MM.1S (cell line): ENCODE data around the gene KLHL11.

Experiments used
- DNase-seq: peaks from one replicate; pipeline ENCODE4 v3.0.0-alpha.2; 2015
- H2AFZ ChIP-seq: fragments of 300-600 bp; sonication (generic); 2 replicates; pipeline ENCODE4 v1.6.0; 2016; ENCODE audit warnings: antibody characterized with exemption, low read length
- H3F3A ChIP-seq: fragments of 300-600 bp; sonication (generic); 2 replicates; pipeline ENCODE4 v1.6.1; 2016; ENCODE audit warnings: mild to moderate bottlenecking, antibody characterized with exemption, low read length, moderate library complexity, mixed read lengths; ENCODE audit not compliant: insufficient read depth
- H3K27ac ChIP-seq: fragments of 300-600 bp; sonication (generic); 2 replicates; pipeline ENCODE4 v1.5.1; 2016; ENCODE audit warnings: mild to moderate bottlenecking, low read length
- H3K27me3 ChIP-seq: fragments of 300-600 bp; sonication (generic); replicated peaks from 2 replicates; pipeline ENCODE4 v1.6.0; 2016; ENCODE audit warnings: low read length; ENCODE audit not compliant: insufficient read depth
- H3K36me3 ChIP-seq: fragments of 300-600 bp; sonication (generic); replicated peaks from 2 replicates; pipeline ENCODE4 v1.6.1; 2016; ENCODE audit warnings: mild to moderate bottlenecking, low read length, mixed read lengths; ENCODE audit not compliant: insufficient read depth
- H3K4me1 ChIP-seq: fragments of 300-600 bp; sonication (generic); 2 replicates; pipeline ENCODE4 v1.6.1; 2016; ENCODE audit warnings: low read length, mixed read lengths
- H3K4me2 ChIP-seq: fragments of 300-600 bp; sonication (generic); 2 replicates; pipeline ENCODE4 v1.6.0; 2016; ENCODE audit warnings: low read depth, low read length
- H3K4me3 ChIP-seq: fragments of 300-600 bp; sonication (generic); 2 replicates; pipeline ENCODE4 v1.5.1; 2016; ENCODE audit warnings: low read length, mixed read lengths
- H3K79me2 ChIP-seq: fragments of 300-600 bp; sonication (generic); 2 replicates; pipeline ENCODE4 v1.6.1; 2016; ENCODE audit warnings: mixed run types, low read length, mixed read lengths
- H3K9ac ChIP-seq: fragments of 300-600 bp; sonication (generic); 2 replicates; pipeline ENCODE4 v1.6.1; 2016; ENCODE audit warnings: low read length, mixed read lengths
- H3K9me2 ChIP-seq: fragments of 300-600 bp; sonication (generic); replicated peaks from 2 replicates; pipeline ENCODE4 v1.6.1; 2016; ENCODE audit warnings: mild to moderate bottlenecking, low read length, mixed read lengths; ENCODE audit not compliant: insufficient read depth
- H3K9me3 ChIP-seq: fragments of 300-600 bp; sonication (generic); replicated peaks from 2 replicates; pipeline ENCODE4 v1.6.1; 2016; ENCODE audit warnings: mild to moderate bottlenecking, low read length, mixed read lengths; ENCODE audit not compliant: insufficient read depth
- H4K20me1 ChIP-seq: fragments of 300-600 bp; sonication (generic); 2 replicates; pipeline ENCODE4 v1.6.1; 2016; ENCODE audit warnings: mild to moderate bottlenecking, low read length, moderate library complexity, mixed read lengths; ENCODE audit not compliant: insufficient read depth
- EZH2 ChIP-seq: fragments of 300-600 bp; sonication (generic); optimal IDR thresholded peaks from 2 replicates; pipeline ENCODE3; 2017; ENCODE audit warnings: low read depth, mild to moderate bottlenecking, antibody characterized with exemption, low read length, mixed read lengths
- EZH2phosphoT487 ChIP-seq: fragments of 300-600 bp; sonication (generic); IDR thresholded peaks from 2 replicates; pipeline ENCODE4 v1.6.1; 2018; ENCODE audit warnings: antibody characterized with exemption, low read length
- TF ChIP-seq, protein P1 (sequence below): fragments of 300-600 bp; sonication (generic); IDR thresholded peaks from 2 replicates; pipeline ENCODE4 v1.5.1; 2016; ENCODE audit warnings: antibody characterized with exemption, low read length, mixed read lengths

Gene KLHL11

DNA sequence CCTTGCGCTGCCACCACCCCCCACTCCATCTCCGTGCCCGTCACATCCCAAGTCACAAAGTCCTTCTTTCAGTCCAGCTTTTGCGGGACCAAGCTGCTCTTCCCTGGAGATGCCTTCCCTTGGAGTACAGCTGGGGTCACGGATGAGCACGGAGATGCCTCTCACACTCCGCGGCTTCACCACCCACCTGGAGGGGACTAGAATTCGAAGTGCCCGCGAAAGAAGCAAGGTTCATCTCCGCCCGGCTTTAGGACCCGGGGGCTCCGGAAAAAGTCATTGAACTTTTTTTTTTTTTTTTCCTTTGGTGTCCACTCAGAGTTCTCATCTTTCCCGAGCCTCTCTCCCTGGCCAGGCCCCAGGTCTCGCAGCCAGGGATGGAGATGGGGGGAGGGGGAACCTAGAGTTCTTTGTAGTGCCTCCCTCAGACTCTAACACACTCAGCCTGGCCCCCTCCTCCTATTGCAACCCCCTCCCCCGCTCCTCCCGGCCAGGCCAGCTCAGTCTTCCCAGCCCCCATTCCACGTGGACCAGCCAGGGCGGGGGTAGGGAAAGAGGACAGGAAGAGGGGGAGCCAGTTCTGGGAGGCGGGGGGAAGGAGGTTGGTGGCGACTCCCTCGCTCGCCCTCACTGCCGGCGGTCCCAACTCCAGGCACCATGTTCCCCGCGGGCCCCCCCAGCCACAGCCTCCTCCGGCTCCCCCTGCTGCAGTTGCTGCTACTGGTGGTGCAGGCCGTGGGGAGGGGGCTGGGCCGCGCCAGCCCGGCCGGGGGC lies 52.7 kb downstream of the KLHL11 start, which contains the start of gene FKBP10:
TSS of gene FKBP10 (plus strand) at position 624 of the 771 bp plus-strand sequence. CDS start at position 655, 31 bp downstream.
- Histone ChIP-seq H3K9me3 (no peaks in the 10 kb centered on the region), H3K79me2 (no peaks in the 10 kb centered on the region), H3K36me3 (no peaks in the 10 kb centered on the region), H3K9ac (peak within 1 kb of the TSS; percentile 55; the same call in 1 of the 2 replicates), H3K27ac (no peak within 1 kb of the TSS), H3K9me2 (no peaks in the 10 kb centered on the region), H3F3A (no peaks in the 10 kb centered on the region; the same call in 1 of the 2 replicates), H3K4me3 (peak within 1 kb of the TSS; percentile 72), H4K20me1 (no peaks in the 10 kb centered on the region), H3K4me1 (0 out of 2 replicates have a peak, but pooled peaks cover 10% of the 10 kb centered on the region), H3K4me2 (peak within 1 kb of the TSS; percentile 99), H2AFZ (peak within 1 kb of the TSS; percentile 94), H3K27me3 (0 out of 2 replicates have a peak, but pooled peaks cover 4% of the 10 kb centered on the region)
- TF ChIP-seq, protein P1, sequence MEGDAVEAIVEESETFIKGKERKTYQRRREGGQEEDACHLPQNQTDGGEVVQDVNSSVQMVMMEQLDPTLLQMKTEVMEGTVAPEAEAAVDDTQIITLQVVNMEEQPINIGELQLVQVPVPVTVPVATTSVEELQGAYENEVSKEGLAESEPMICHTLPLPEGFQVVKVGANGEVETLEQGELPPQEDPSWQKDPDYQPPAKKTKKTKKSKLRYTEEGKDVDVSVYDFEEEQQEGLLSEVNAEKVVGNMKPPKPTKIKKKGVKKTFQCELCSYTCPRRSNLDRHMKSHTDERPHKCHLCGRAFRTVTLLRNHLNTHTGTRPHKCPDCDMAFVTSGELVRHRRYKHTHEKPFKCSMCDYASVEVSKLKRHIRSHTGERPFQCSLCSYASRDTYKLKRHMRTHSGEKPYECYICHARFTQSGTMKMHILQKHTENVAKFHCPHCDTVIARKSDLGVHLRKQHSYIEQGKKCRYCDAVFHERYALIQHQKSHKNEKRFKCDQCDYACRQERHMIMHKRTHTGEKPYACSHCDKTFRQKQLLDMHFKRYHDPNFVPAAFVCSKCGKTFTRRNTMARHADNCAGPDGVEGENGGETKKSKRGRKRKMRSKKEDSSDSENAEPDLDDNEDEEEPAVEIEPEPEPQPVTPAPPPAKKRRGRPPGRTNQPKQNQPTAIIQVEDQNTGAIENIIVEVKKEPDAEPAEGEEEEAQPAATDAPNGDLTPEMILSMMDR, result no peak
- TF ChIP-seq EZH2phosphoT487, result no peak
- TF ChIP-seq EZH2, result no peak
- DNase-seq, result peak; percentile 38

DNA sequence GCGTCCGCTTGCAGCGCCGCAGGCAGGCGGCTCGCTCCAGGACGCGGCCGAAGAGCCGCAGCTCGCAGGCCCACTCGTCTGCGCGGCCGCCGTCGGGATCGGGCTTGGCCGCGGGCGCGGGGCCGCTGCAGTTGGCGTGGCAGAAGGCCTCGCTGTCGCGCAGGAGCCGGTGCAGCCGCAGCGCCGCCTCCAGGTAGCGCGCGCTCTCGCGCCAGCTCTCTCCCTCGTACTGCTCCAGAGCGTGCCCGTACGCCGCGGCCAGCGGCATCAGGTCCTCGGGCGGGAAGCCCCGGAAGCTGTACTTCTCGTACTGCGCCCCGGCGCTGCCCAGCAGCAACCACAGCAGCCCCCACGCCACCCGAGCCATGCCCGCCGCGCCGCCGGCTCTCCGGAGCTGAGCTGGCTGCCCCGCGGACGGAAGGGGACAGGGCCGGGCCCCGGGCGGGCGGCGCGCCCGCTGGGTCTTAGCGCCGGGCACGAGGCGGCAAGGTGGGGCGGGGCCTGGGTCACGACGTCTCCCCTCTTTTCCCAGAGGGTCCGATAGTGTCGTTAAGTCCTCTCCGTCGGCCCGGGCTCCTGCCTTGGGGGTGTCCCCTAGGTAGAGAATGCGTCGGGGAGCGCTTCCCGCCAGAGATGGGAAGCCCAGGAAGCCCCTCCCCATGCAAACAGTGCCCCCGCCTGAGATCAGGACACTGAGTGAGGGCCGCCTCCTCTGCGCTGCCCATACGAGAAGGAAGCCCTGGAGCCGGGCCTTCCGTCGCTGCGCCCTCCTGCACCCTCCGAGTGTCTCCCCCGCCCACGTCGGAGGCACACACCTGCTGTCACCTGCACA lies 53.5 kb downstream of the KLHL11 start, which contains the start of gene P3H4:
TSS of gene P3H4 (minus strand) at position 401 of the 832 bp plus-strand sequence. CDS start at position 367, 34 bp downstream.
- Histone ChIP-seq H3K4me3 (peak within 1 kb of the TSS; percentile 72), H3K4me2 (peak within 1 kb of the TSS; percentile 99), H3K4me1 (0 out of 2 replicates have a peak, but pooled peaks cover 10% of the 10 kb centered on the region), H3K79me2 (no peaks in the 10 kb centered on the region), H3F3A (no peaks in the 10 kb centered on the region; the same call in 1 of the 2 replicates), H3K27me3 (0 out of 2 replicates have a peak, but pooled peaks cover 4% of the 10 kb centered on the region), H3K27ac (no peak within 1 kb of the TSS), H3K9me3 (no peaks in the 10 kb centered on the region), H3K9ac (peak within 1 kb of the TSS; percentile 55; the same call in 1 of the 2 replicates), H3K36me3 (no peaks in the 10 kb centered on the region), H2AFZ (peak within 1 kb of the TSS; percentile 94), H4K20me1 (no peaks in the 10 kb centered on the region), H3K9me2 (no peaks in the 10 kb centered on the region)
- TF ChIP-seq EZH2phosphoT487 (no peak), EZH2 (no peak)
- TF ChIP-seq, protein P1, result peak; percentile 62
- DNase-seq, result peak; percentile 76

DNA sequence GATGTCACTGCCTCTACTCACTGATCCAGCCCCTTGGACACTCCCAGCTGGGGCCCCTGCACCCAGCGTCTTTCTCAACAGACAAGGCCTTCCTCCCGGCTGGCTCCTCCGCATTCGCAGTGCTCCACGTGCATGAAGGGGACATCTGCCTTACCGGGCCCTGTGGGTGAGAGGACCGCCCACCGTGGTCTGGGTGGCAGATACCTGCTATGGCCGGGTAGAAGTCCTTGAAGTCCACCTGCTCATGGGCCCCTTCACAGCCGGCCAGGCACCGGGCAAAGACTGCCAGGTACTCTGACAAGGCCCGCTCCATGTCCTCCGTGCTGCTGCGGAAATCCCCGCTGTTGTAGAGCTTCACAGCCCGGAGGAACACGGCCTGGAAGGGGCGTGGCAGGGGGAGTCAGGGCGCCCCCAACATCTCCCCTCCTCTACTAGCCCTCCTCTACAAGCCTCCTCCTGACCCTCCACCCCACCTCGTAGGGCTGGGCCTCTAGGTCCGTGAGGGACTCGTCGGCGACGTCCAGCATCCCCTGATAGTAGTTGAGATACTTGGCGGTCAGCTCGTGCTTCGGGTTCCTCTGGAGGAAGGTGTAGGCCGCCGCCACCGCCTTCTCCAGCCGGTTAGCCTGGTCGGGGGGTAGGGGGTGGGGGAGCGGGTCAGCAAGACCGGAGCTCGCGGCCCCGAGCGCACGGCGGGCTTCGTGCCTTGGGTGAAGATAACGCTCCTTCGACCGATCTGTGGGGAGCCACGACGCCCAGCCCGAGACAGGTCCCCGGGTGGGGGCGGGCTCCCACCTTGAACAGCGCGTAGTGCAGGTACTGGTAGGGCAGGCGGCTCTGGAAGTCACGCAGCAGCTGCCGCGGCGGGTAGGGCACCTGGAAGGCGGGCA lies 54.3 kb downstream of the KLHL11 start:
- peak overlapping the region; percentile 94 for H2AFZ ChIP-seq
- H3K9ac ChIP-seq, result peak overlapping the region; percentile 55; the same call in 1 of the 2 replicates
- H3K36me3 ChIP-seq, result no peaks in the 10 kb centered on the region
- H3K27me3 ChIP-seq, result 0 out of 2 replicates have a peak, but pooled peaks cover 4% of the 10 kb centered on the region
- H3K9me2 ChIP-seq, result no peaks in the 10 kb centered on the region
- 0 out of 2 replicates have a peak, but pooled peaks cover 10% of the 10 kb centered on the region for H3K4me1 ChIP-seq
- peak overlapping the region; percentile 72 for H3K4me3 ChIP-seq
- H3K79me2 ChIP-seq, result no peaks in the 10 kb centered on the region
- no peak for TF ChIP-seq EZH2
- no peak for TF ChIP-seq EZH2phosphoT487
- TF ChIP-seq, protein P1, result no peak
- H3F3A ChIP-seq, result no peaks in the 10 kb centered on the region; the same call in 1 of the 2 replicates
- H4K20me1 ChIP-seq, result no peaks in the 10 kb centered on the region
- no peak for DNase-seq
- peak overlapping the region; percentile 99 for H3K4me2 ChIP-seq
- H3K9me3 ChIP-seq, result no peaks in the 10 kb centered on the region
- H3K27ac ChIP-seq, result no peak overlapping the region
